ENCODE measurements around the gene BSN. TPM values are rescaled to one million over a fixed set of nuclear protein-coding genes. Genes with fewer than 3 reads are reported as not detected.

The BSN gene
- total and polyA plus RNA-seq, 11 donors: 0.12 to 1.6 (median 0.75) TPM

GRCh38 chr3:49655731-49656285, 101.5 kb downstream of the BSN start:
- Histone ChIP-seq H3K27ac (no peak overlapping the region), H3K9me3 (no peaks in the 10 kb centered on the region), H3K27me3 (no peaks in the 10 kb centered on the region), H3K4me3 (no peak overlapping the region), H3K36me3 (peaks cover 0 to 12% (median 0%) of the 10 kb centered on the region in 9 donors), H3K4me1 (no peaks in the 10 kb centered on the region)
- WGBS, 4 donors: 92 to 97% (median 95%) methylated on average over 11 to 19 of the region's 19 CpGs
- DNase-seq (no peak), ATAC-seq (no peak)
- intact Hi-C loops (cut with DNase I): no loop called here
- TF ChIP-seq POLR2A (IDR thresholded peaks at IDR 0.05) (no peak), CTCF (IDR thresholded peaks at IDR 0.05) (no peak)

GRCh38 chr3:49656541-49657112, 102.3 kb downstream of the BSN start:
- no peaks in the 10 kb centered on the region for H3K27me3 ChIP-seq
- ATAC-seq (no peak), DNase-seq (no peak)
- no peak overlapping the region for H3K27ac ChIP-seq
- WGBS, 4 donors: 68 to 77% (median 72%) methylated on average over 13 to 18 of the region's 18 CpGs
- no peaks in the 10 kb centered on the region for H3K9me3 ChIP-seq
- peaks cover 0 to 12% (median 0%) of the 10 kb centered on the region in 9 donors for H3K36me3 ChIP-seq
- TF ChIP-seq POLR2A (IDR thresholded peaks at IDR 0.05) (no peak), CTCF (IDR thresholded peaks at IDR 0.05) (no peak)
- H3K4me3 ChIP-seq: no peak overlapping the region
- intact Hi-C loops (cut with DNase I): no loop called here
- no peaks in the 10 kb centered on the region for H3K4me1 ChIP-seq

GRCh38 chr3:49657208-49657915, 103.1 kb downstream of the BSN start:
- H3K9me3 ChIP-seq: no peaks in the 10 kb centered on the region
- H3K4me1 ChIP-seq: no peaks in the 10 kb centered on the region
- TF ChIP-seq POLR2A (IDR thresholded peaks at IDR 0.05): no peak
- no peak for TF ChIP-seq CTCF (IDR thresholded peaks at IDR 0.05)
- 90 to 95% (median 93%) methylated on average over 25 to 36 of the region's 36 CpGs for WGBS, 4 donors
- DNase-seq: no peak
- H3K27me3 ChIP-seq: no peaks in the 10 kb centered on the region
- H3K36me3 ChIP-seq: peaks cover 0 to 6% (median 0%) of the 10 kb centered on the region in 9 donors
- intact Hi-C loops (cut with DNase I): no loop called here
- ATAC-seq: no peak
- H3K27ac ChIP-seq: no peak overlapping the region
- no peak overlapping the region for H3K4me3 ChIP-seq

- Histone ChIP-seq H3K4me3 (no peak overlapping the region), H3K36me3 (no peaks in the 10 kb centered on the region), H3K4me1 (no peaks in the 10 kb centered on the region), H3K9me3 (no peaks in the 10 kb centered on the region), H3K27me3 (no peaks in the 10 kb centered on the region), H3K27ac (no peak overlapping the region)
- no peak for ATAC-seq
- DNase-seq: no peak
- TF ChIP-seq CTCF (IDR thresholded peaks at IDR 0.05) (no peak), POLR2A (IDR thresholded peaks at IDR 0.05) (no peak)
- intact Hi-C loops (cut with DNase I): no loop called here
- 74 to 93% (median 79%) methylated on average over 2 of the region's 2 CpGs for WGBS, 4 donors
Observed at GRCh38 chr3:49658711-49659110, 104.4 kb downstream of the BSN start.

Data from heart left ventricle (tissue), 16 donors.